Neural cell (in vitro differentiated cells): ENCODE data around the gene MATN3. TPM values are rescaled to one million over a fixed set of nuclear protein-coding genes. Genes with fewer than 3 reads are reported as not detected.

ENCODE experiments used
- H2AFZ ChIP-seq: fragments of 200-600, 300-800 bp; sonication (generic), shearing (Covaris generic); 2 replicates; pipeline ENCODE4 v1.6.0; 2014; ENCODE audit warnings: low read depth, mild to moderate bottlenecking, antibody characterized with exemption, low read length, moderate library complexity
- H3F3A ChIP-seq: fragments of 200-600 bp; shearing (Covaris generic); 2 replicates; pipeline ENCODE4 v1.6.1; 2016; ENCODE audit warnings: mild to moderate bottlenecking, moderate library complexity, mixed read lengths, antibody characterized with exemption, low read length; ENCODE audit not compliant: insufficient read depth, poor library complexity, severe bottlenecking
- H3K27ac ChIP-seq: fragments of 200-600, 300-800 bp; sonication (generic), shearing (Covaris generic); 2 replicates; pipeline ENCODE4 v1.5.1; 2014; ENCODE audit warnings: mild to moderate bottlenecking, low read length, moderate library complexity
- H3K27me3 ChIP-seq: fragments of 300-800, 200-600 bp; sonication (generic), shearing (Covaris generic); 2 replicates; pipeline ENCODE4 v1.6.0; 2014; ENCODE audit warnings: mild to moderate bottlenecking, low read depth, low read length, moderate library complexity; ENCODE audit not compliant: insufficient read depth
- H3K36me3 ChIP-seq: fragments of 300-800, 200-600 bp; sonication (generic), shearing (Covaris generic); 2 replicates; pipeline ENCODE4 v1.5.1; 2014; ENCODE audit warnings: mild to moderate bottlenecking, antibody characterized with exemption, low read length, moderate library complexity; ENCODE audit not compliant: insufficient read depth
- H3K4me2 ChIP-seq: fragments of 300-800, 200-600 bp; sonication (generic), shearing (Covaris generic); 2 replicates; pipeline ENCODE4 v1.6.0; 2014; ENCODE audit warnings: mild to moderate bottlenecking, low read length
- H3K4me3 ChIP-seq: fragments of 300-800, 200-600 bp; sonication (generic), shearing (Covaris generic); 2 replicates; pipeline ENCODE4 v1.5.1; 2014; ENCODE audit warnings: mild to moderate bottlenecking, low read length, moderate library complexity
- H3K79me2 ChIP-seq: fragments of 200-600 bp; shearing (Covaris generic); replicated peaks from 2 replicates; pipeline ENCODE4 v1.6.0; 2014; ENCODE audit warnings: mild to moderate bottlenecking, low read length, moderate library complexity; ENCODE audit not compliant: insufficient read depth
- H3K9ac ChIP-seq: fragments of 300-800, 200-600 bp; sonication (generic), shearing (Covaris generic); 2 replicates; pipeline ENCODE4 v1.6.1; 2016; ENCODE audit warnings: mild to moderate bottlenecking, low read length, mixed read lengths
- H3K9me2 ChIP-seq: fragments of 200-600 bp; shearing (Covaris generic); 2 replicates; pipeline ENCODE4 v1.6.1; 2016; ENCODE audit warnings: mild to moderate bottlenecking, low read length, mixed read lengths; ENCODE audit not compliant: insufficient read depth
- H3K9me3 ChIP-seq: fragments of 200-600, 300-800 bp; sonication (generic), shearing (Covaris generic); 2 replicates; pipeline ENCODE4 v1.6.1; 2016; ENCODE audit warnings: mild to moderate bottlenecking, mixed run types, low read length, moderate library complexity, mixed read lengths
- H4K20me1 ChIP-seq: fragments of 200-600 bp; shearing (Covaris generic); 2 replicates; pipeline ENCODE4 v1.6.1; 2016; ENCODE audit warnings: mild to moderate bottlenecking, mixed run types; ENCODE audit not compliant: insufficient read depth
- CTCF ChIP-seq: fragments of 450-650 bp; IDR thresholded peaks from 2 replicates; pipeline ENCODE4 v1.5.1; 2014; ENCODE audit warnings: antibody characterized with exemption, mild to moderate bottlenecking, moderate library complexity; ENCODE audit not compliant: poor library complexity, severe bottlenecking
- EP300 ChIP-seq: fragments of 450-650 bp; conservative IDR thresholded peaks from 2 replicates; pipeline ENCODE4 v1.6.1; 2014; ENCODE audit warnings: antibody characterized with exemption, mild to moderate bottlenecking, moderate library complexity; ENCODE audit not compliant: poor library complexity, severe bottlenecking
- EZH2 ChIP-seq: fragments of 200-600, 300-800 bp; shearing (Covaris generic), sonication (generic); IDR thresholded peaks from 2 replicates; pipeline ENCODE4 v1.6.1; 2014; ENCODE audit warnings: antibody characterized with exemption, low read length, borderline replicate concordance, mild to moderate bottlenecking; ENCODE audit not compliant: insufficient read depth, poor library complexity, severe bottlenecking
- MXI1 ChIP-seq: fragments of 450-650 bp; conservative IDR thresholded peaks from 2 replicates; pipeline ENCODE4 v1.6.1; 2014; ENCODE audit warnings: antibody characterized with exemption, mild to moderate bottlenecking; ENCODE audit not compliant: poor library complexity, severe bottlenecking
- POLR2AphosphoS5 ChIP-seq: IDR thresholded peaks from 2 replicates; pipeline ENCODE4 v1.6.1; 2012
- RAD21 ChIP-seq: fragments of 450-650 bp; conservative IDR thresholded peaks from 2 replicates; pipeline ENCODE4 v1.6.1; 2014; ENCODE audit warnings: antibody characterized with exemption, mild to moderate bottlenecking, moderate library complexity
- SMC3 ChIP-seq: fragments of 450-650 bp; conservative IDR thresholded peaks from 2 replicates; pipeline ENCODE4 v1.6.1; 2014; ENCODE audit warnings: antibody characterized with exemption, mild to moderate bottlenecking, moderate library complexity; ENCODE audit not compliant: poor library complexity
- TAF1 ChIP-seq: IDR thresholded peaks from 2 replicates; pipeline ENCODE4 v1.6.1; 2012; ENCODE audit warnings: low read depth
- polyA plus RNA-seq: library from polyadenylated mRNA; depleted of rRNA; stranded (reverse); fragments of >200 nt; gene quantifications from 2 replicates; pipeline ENCODE4 v1.2.3, GENCODE V29; 2014
- TF ChIP-seq, protein P1 (sequence below): IDR thresholded peaks from 2 replicates; pipeline ENCODE4 v1.6.1; 2012; ENCODE audit warnings: borderline replicate concordance

The MATN3 gene
- polyA plus RNA-seq, 1 donor from 2014 or later: 0.90 TPM

- H3K9me3 ChIP-seq: peaks cover 7% of the 10 kb centered on the region
Observed at GRCh38 chr2:20016346-20016745, 3.9 kb upstream of the MATN3 start.

DNA sequence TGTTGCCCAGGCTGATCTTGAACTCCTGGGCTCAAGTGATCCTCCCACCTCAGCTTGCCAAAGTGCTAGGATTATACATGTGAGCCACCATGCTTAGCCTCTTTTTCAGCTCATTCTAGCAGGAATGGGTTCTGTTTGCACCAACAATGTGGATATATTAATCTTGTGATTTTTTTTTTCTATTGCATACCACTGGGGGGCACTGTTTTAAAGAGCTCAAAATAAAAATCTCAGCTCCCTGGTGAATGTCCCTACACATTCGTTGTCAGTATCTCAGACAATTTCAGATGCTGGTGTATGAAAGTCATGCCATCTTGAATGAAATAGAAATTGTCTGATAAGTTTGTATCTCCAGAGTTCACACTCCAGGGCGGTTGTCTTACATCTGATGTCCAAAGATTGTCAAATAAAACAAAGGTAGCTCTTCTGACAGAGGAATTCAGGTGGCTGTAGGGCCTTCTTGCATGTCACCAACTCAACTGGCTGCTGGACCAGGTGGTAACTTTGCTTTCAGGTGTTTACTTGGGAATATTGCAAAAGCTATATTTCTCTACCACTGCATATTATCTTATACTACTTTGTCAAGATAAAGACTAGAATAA is 3.1 kb upstream of the MATN3 start:
- Histone ChIP-seq H4K20me1 (no peaks in the 10 kb centered on the region), H3K79me2 (no peaks in the 10 kb centered on the region), H3K9ac (no peak overlapping the region), H3K9me2 (no peaks in the 10 kb centered on the region), H2AFZ (no peak overlapping the region), H3K27me3 (peaks cover 32% of the 10 kb centered on the region), H3K9me3 (no peaks in the 10 kb centered on the region), H3K4me3 (no peak overlapping the region), H3K27ac (no peak overlapping the region), H3K4me2 (no peak overlapping the region), H3F3A (no peaks in the 10 kb centered on the region), H3K36me3 (no peaks in the 10 kb centered on the region)
- peak; percentile 72 for TF ChIP-seq SMC3
- peak; percentile 70 for TF ChIP-seq CTCF
- TF ChIP-seq, protein P1, sequence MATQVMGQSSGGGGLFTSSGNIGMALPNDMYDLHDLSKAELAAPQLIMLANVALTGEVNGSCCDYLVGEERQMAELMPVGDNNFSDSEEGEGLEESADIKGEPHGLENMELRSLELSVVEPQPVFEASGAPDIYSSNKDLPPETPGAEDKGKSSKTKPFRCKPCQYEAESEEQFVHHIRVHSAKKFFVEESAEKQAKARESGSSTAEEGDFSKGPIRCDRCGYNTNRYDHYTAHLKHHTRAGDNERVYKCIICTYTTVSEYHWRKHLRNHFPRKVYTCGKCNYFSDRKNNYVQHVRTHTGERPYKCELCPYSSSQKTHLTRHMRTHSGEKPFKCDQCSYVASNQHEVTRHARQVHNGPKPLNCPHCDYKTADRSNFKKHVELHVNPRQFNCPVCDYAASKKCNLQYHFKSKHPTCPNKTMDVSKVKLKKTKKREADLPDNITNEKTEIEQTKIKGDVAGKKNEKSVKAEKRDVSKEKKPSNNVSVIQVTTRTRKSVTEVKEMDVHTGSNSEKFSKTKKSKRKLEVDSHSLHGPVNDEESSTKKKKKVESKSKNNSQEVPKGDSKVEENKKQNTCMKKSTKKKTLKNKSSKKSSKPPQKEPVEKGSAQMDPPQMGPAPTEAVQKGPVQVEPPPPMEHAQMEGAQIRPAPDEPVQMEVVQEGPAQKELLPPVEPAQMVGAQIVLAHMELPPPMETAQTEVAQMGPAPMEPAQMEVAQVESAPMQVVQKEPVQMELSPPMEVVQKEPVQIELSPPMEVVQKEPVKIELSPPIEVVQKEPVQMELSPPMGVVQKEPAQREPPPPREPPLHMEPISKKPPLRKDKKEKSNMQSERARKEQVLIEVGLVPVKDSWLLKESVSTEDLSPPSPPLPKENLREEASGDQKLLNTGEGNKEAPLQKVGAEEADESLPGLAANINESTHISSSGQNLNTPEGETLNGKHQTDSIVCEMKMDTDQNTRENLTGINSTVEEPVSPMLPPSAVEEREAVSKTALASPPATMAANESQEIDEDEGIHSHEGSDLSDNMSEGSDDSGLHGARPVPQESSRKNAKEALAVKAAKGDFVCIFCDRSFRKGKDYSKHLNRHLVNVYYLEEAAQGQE: no peak
- TF ChIP-seq RAD21: peak; percentile 61

More at GRCh38 chr2:20016346-20016745, 3.9 kb upstream of the MATN3 start:
- H3K4me3 ChIP-seq: no peak overlapping the region
- H3K79me2 ChIP-seq: no peaks in the 10 kb centered on the region
- H2AFZ ChIP-seq: no peak overlapping the region
- no peaks in the 10 kb centered on the region for H3F3A ChIP-seq
- H3K9me2 ChIP-seq: no peaks in the 10 kb centered on the region
- no peak overlapping the region for H3K9ac ChIP-seq
- TF ChIP-seq TAF1 (no peak), EP300 (no peak), CTCF (no peak), EZH2 (no peak), POLR2AphosphoS5 (no peak), RAD21 (no peak), MXI1 (no peak), SMC3 (no peak)
- TF ChIP-seq, protein P1: no peak
- H3K27me3 ChIP-seq: peaks cover 26% of the 10 kb centered on the region
- H3K4me2 ChIP-seq: no peak overlapping the region
- no peak overlapping the region for H3K27ac ChIP-seq
- no peaks in the 10 kb centered on the region for H3K36me3 ChIP-seq
- H4K20me1 ChIP-seq: no peaks in the 10 kb centered on the region
